ENCODE data around the gene NCKAP5. TPM values are rescaled to one million over a fixed set of nuclear protein-coding genes. Genes with fewer than 3 reads are reported as not detected.

NCKAP5 gene
- total and polyA plus RNA-seq, 2 of the 8 experiments (the other 6 are each of a cell fraction or from before 2014, with no cell fraction given) = 0.27 to 0.86 TPM

- Histone ChIP-seq H2AK5ac (ENCODE audit: low read depth, low read length) (no peak overlapping the region), H2BK15ac (ENCODE audit: low read length) (no peak overlapping the region), H2AFZ (ENCODE audit: low read length) (no peak overlapping the region), H4K20me1 (replicated peaks in 1 of 2; ENCODE audit: control insufficient read depth in 1 of 2, insufficient read depth in 2 of 2, low read length in 2 of 2) (no peaks in the 10 kb centered on the region), H3K79me1 (ENCODE audit: low read depth, low read length) (no peaks in the 10 kb centered on the region), H3K9ac (replicated peaks in 1 of 4; ENCODE audit: extremely low read depth in 1 of 4, low read depth in 3 of 4, low read length in 3 of 4) (no peak overlapping the region), H2BK20ac (ENCODE audit: low read length) (no peak overlapping the region), H4K8ac (ENCODE audit: extremely low read depth, insufficient read depth, low read length) (no peak overlapping the region), H3K14ac (ENCODE audit: insufficient read length) (no peak overlapping the region), H3K18ac (ENCODE audit: extremely low read depth, low read length) (no peak overlapping the region), H3K27me3 (replicated peaks in 1 of 4; ENCODE audit: control insufficient read depth in 3 of 4, extremely low read depth in 1 of 4, insufficient read depth in 3 of 4, low read length in 3 of 4) (no peaks in the 10 kb centered on the region), H2BK120ac (replicated peaks; ENCODE audit: low read depth, low read length) (no peak overlapping the region), H2BK12ac (ENCODE audit: low read depth, low read length) (no peak overlapping the region), H3K23me2 (ENCODE audit: low read depth, low read length) (no peaks in the 10 kb centered on the region), H3K36me3 (ENCODE audit: control insufficient read depth in 2 of 4, insufficient read depth in 4 of 4, low read length in 3 of 4) (no peaks in the 10 kb centered on the region), H3K4me3 (ENCODE audit: extremely low read depth in 1 of 4, insufficient read depth in 2 of 4, low read depth in 3 of 4, low read length in 4 of 4) (no peak overlapping the region), H3K9me3 (ENCODE audit: insufficient read depth in 2 of 2, low read depth in 1 of 2, low read length in 1 of 2) (no peaks in the 10 kb centered on the region; a peak in 1 of 4 replicates), H3K23ac (ENCODE audit: insufficient read length) (no peak overlapping the region), H3K4ac (replicated peaks; ENCODE audit: insufficient read length, low read depth, low read length) (no peak overlapping the region), H3K79me2 (ENCODE audit: control insufficient read depth in 1 of 2, insufficient read depth in 2 of 2, low read length in 2 of 2) (no peaks in the 10 kb centered on the region), H3K56ac (replicated peaks; ENCODE audit: insufficient read length, low read depth, low read length) (no peak overlapping the region), H2BK5ac (ENCODE audit: low read depth, low read length) (no peak overlapping the region), H4K5ac (ENCODE audit: insufficient read length, low read depth, low read length) (no peak overlapping the region), H3K4me2 (ENCODE audit: insufficient read depth in 1 of 2, low read depth in 2 of 2, low read length in 2 of 2) (no peak overlapping the region), H4K91ac (replicated peaks; ENCODE audit: insufficient read length, low read length) (no peak overlapping the region), H3K27ac (ENCODE audit: low read depth, low read length) (no peak overlapping the region), H3K4me1 (replicated peaks in 1 of 4; ENCODE audit: control insufficient read depth in 3 of 4, insufficient read depth in 4 of 4, low read length in 3 of 4) (peaks cover 4 to 18% (median 10%) of the 10 kb centered on the region in 4 experiments; a peak in 4 of 7 replicates)
- DNase-seq (ENCODE audit: low read depth in 1 of 2, low spot score in 2 of 2) (no peak), FAIRE-seq (no peak)
- ChIA-PET CTCF (ENCODE audit: partially characterized antibody) (no interaction called here), POLR2A (ENCODE audit: partially characterized antibody) (no interaction called here)
- 78% methylated on average over 2 of the region's 2 CpGs; no CpG with 5 or more reads in 1 of the 2 experiments for WGBS, 2 experiments (ENCODE audit: extremely low coverage in 1 of 2, insufficient coverage in 1 of 2, insufficient read length in 1 of 2, insufficient replicate concordance in 2 of 2, low coverage in 1 of 2, low lambda C conversion rate in 2 of 2, missing lambda C conversion rate in 1 of 2)
- TF ChIP-seq TEAD4 (IDR thresholded peaks at IDR 0.05; ENCODE audit: low read depth, low read length) = no peak
- TF ChIP-seq MAX (IDR thresholded peaks at IDR 0.05) = no peak
- TF ChIP-seq, protein P1, sequence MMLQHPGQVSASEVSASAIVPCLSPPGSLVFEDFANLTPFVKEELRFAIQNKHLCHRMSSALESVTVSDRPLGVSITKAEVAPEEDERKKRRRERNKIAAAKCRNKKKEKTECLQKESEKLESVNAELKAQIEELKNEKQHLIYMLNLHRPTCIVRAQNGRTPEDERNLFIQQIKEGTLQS (IDR thresholded peaks at IDR 0.05; ENCODE audit: insufficient read depth, low read depth, low read length) = no peak
- no peak for TF ChIP-seq BACH1 (IDR thresholded peaks at IDR 0.05; ENCODE audit: low read length)
- no peak for TF ChIP-seq BRCA1 (IDR thresholded peaks at IDR 0.05; ENCODE audit: low read depth, low read length)
- no peak for TF ChIP-seq NRF1 (IDR thresholded peaks at IDR 0.05; ENCODE audit: low read depth, low read length)
- no peak for TF ChIP-seq YY1 (IDR thresholded peaks at IDR 0.05; ENCODE audit: low read depth, low read length)
- TF ChIP-seq SP1 (IDR thresholded peaks at IDR 0.05; ENCODE audit: low read depth, low read length) = no peak
Observed at GRCh38 chr2:133425612-133426011, 142.7 kb downstream of the NCKAP5 start.
